ENCODE data around the gene VSX2.

DNA sequence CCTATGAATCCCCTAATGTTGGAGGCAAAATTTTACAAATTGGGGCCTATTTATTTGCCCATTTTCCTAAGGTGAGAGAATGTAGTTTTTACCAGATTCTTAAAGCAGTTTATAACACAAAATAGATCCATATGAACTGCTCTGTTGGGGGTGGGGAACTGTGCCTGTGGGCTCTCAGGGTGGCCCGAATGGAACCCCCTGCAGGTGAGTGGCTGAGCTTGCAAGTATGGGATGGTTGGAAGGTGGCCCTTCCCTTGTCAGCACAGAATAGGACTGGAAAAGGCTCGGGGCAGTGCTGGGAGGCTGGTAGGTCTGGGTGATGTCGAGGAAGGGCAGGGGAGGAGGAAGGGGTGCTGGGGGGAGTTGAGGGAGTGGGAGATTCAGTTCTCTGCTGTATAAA, 4.9 kb downstream of the VSX2 start:
- TF ChIP-seq, protein P1, sequence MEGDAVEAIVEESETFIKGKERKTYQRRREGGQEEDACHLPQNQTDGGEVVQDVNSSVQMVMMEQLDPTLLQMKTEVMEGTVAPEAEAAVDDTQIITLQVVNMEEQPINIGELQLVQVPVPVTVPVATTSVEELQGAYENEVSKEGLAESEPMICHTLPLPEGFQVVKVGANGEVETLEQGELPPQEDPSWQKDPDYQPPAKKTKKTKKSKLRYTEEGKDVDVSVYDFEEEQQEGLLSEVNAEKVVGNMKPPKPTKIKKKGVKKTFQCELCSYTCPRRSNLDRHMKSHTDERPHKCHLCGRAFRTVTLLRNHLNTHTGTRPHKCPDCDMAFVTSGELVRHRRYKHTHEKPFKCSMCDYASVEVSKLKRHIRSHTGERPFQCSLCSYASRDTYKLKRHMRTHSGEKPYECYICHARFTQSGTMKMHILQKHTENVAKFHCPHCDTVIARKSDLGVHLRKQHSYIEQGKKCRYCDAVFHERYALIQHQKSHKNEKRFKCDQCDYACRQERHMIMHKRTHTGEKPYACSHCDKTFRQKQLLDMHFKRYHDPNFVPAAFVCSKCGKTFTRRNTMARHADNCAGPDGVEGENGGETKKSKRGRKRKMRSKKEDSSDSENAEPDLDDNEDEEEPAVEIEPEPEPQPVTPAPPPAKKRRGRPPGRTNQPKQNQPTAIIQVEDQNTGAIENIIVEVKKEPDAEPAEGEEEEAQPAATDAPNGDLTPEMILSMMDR (IDR thresholded peaks at IDR 0.05; ENCODE audit: insufficient read depth, low read depth, low read length): no peak
- no peak for TF ChIP-seq EZH2 (IDR thresholded peaks at IDR 0.05; ENCODE audit: insufficient read depth, low read length)
